Measurements from ENCODE around the gene BAHCC1. TPM values are rescaled to one million over a fixed set of nuclear protein-coding genes. Genes with fewer than 3 reads are reported as not detected.

Gene BAHCC1
- total RNA-seq, 1 donor from 2014 or later = 0.05 TPM

DNA sequence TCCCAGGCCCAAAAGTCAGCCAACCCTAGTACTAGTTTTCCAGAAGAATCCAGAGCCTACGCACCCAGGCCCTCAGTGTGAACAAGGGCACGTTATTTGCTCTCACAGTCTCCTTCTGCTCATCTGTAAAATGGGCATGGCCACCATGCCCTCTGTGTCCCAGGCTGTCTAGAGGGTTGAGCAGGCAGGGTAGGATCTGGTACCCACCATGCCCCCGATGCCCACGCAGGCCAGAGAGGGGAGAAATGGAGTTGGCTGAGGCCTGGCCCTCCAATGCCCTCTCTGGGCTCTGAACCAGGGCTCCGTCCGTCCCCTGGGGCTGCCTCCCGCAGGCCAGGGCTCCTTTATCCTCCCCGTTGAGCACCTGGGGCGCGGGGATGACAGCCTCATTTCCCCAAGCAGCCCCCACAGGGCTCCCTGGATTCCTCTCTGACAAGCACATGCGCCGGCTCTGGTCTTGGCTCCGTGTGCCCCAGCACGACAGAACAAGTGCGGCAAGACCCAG lies 9.1 kb upstream of the BAHCC1 start:
- intact Hi-C loops (cut with micrococcal nuclease) = no loop called here

GRCh38 chr17:81386646-81387099 lies 8.6 kb upstream of the BAHCC1 start:
- intact Hi-C loops (cut with micrococcal nuclease) = loop anchor here (1.0 kb wide), 1 partner anchor 40 kb away; no protein-coding TSS in a partner anchor

DNA sequence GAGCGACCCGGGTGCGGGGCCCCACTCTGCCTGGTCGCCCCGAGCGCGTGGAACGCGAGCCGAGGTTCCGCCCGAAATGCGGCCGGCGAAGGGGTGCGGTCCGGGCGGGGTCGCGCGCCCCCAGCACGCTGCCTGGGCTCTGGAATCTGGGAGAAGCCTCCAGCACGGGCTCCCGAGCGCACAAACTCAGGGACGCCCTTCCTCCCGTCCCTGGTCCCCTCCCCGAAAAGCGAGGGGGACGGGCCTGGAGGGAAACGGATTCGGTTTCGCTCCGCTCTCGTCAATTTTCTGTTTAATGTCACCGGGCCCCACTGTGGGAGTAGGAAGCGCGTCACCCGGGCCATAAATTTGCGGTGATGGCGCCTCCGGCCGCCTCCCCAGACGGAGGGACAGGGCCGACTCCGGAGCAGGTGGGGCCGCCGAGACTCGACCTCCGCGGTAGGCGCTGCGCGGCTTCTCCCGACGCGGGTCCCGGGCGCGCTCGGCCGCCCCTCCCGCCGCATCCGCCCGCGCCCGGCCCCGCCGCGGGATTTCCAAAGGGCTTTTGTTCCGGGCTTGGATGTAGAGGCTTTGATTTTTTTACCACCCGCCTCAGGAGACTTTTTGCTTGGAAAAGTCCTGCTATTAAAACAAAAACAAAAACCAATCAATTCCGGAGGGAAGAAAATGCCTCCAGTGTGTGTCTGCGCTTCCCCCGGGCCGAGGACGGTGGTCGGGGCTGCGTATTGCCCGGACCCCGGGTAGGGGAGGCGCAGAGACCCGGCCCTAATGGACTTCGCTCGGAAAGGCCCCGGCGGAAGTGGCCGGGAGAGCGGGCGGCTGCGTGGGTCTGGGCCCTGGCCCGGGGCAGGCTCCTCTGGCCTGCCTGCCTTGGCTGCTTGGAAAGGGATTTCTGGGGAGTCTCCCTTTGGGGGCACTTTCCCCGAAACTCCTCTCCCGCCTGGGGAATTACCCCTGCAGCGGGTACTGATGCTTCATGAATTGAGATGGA lies 7.9 kb upstream of the BAHCC1 start:
- intact Hi-C loops (cut with micrococcal nuclease) = loop anchor here (1.0 kb wide), 1 partner anchor 41 kb away; no protein-coding TSS in a partner anchor

DNA sequence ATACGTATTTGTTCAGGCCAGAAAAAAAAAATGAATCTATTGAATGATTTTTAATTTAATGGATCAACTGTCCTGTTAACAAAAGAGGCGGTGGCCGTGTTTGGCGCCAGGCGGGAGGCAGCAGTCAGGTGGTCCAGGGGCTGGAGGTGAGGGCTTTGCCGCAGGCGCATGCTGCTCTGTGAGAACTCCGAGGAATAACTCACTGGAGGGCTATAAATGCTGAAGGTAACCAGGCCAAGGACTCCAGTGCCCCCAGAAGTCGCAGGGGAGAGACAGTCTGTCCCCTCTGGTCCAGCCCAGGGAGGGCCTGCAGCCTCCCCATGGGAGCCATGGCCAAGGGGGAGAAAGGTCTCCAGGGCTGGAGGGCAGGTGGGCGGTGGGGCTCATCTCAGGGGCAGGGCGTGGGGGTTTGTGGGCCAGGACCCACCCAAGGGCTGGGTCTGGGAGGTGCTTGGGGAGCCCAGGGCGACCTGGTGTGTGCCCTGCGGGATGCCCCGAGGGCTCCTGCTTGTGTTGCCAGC lies 7.1 kb upstream of the BAHCC1 start:
- intact Hi-C loops (cut with micrococcal nuclease) = no loop called here

GRCh38 chr17:81388612-81389367 lies 6.5 kb upstream of the BAHCC1 start:
- intact Hi-C loops (cut with micrococcal nuclease) = no loop called here

GRCh38 chr17:81389585-81389984 lies 5.7 kb upstream of the BAHCC1 start:
- intact Hi-C loops (cut with micrococcal nuclease) = no loop called here

GRCh38 chr17:81390029-81390872 lies 5.0 kb upstream of the BAHCC1 start:
- intact Hi-C loops (cut with micrococcal nuclease) = no loop called here

DNA sequence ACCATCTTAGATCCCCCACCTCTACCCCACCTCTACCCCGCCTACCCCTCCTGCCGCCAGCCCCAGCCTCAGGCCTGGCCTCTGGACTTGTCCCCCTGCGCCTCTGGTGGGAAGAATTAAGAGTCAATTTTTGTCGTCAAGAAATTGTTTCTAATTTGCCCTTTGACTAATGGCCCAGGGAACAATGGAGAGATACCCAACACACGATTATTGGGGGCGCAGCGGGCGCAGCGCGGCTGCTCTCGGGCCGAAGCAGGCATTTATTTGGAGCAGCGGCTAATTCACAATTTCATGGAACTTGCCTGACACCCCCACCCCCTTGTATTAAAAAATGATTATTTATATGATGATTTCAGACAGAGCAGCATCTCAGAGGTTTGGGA lies 4.4 kb upstream of the BAHCC1 start:
- intact Hi-C loops (cut with micrococcal nuclease) = no loop called here

GRCh38 chr17:81391293-81391935 lies 3.8 kb upstream of the BAHCC1 start:
- intact Hi-C loops (cut with micrococcal nuclease) = no loop called here

DNA sequence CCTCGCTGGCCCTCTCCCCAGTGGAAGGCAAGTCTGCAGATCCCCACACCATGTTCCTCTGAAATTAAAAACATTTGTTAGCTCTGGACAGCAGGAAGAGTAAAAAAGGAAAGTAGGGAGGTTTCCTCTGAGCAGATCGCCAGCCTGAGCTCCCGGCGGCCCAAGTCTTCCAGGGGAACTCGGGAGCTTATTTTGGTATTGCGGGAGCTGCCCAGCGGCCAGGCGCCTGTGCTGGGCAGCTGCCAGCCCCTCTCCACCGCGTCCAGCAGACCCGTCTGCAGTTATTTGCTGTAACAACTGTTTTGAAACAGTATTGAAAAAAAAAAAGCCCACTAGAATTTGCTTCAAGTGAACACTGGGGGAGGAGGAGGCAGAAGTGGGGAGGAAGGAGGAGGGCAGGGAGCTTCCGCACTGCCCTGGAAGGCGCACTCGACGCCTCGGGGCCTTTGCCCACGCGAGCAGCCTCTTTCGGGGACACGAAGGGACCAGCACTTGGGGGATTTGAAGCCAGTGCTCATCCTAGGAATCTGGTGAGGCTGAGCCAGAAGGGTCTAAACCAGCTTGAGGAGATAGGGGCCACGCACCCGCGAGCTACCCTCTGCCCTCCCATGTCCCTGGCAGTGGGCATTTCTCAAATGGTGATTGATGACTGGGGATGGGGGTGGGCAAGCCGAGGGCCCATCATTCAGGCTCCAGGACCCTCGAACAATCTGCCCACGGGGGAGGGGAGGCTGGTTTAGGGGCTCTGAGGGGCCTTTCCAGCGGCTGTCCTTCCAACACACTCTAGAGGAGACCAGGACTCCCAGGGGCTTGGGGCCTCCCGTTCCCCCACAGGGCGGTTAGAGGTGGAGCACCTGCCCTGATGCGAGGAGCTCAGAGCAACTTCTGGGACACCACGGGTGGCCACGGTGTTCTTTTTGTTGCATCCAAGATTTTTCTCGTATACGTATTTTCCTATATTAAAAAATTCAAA lies 3.0 kb upstream of the BAHCC1 start:
- intact Hi-C loops (cut with micrococcal nuclease) = no loop called here

DNA sequence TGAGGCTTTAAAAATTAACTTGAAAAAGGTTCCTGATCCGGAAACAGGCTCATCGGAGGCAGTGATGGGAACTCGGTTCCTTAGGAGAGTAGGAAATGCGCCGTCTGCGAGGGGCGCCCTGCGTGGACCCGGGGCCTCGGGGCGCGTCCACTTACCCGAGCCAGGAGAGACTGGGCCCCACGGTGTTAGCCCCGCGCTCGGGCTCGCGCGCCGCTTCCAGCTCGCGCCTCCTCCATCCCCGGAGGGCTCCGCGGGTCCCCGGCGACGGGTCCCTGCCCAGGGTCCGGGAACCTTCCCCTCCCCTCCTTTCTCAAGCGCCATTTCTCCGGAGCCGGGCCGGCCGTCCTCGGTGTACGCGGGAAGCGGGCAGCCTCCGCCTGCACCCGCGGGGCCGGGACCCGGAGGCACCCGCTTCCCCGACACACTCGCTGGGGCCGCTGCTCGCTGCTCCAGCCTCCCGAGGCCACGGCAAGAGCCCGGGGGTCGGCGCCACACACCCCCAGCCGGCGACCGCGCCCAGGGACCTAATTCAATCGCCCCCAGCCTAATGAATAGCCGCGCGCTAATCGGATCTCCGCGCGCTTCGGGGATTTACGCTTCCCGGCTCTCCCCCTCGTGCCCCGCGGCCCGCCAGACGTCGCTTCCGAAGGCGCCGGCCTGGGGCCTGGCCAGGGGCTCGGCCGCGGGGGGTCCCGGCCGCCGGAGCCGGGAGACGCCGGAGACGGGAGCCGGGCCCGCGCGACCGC lies 2.2 kb upstream of the BAHCC1 start:
- intact Hi-C loops (cut with micrococcal nuclease) = no loop called here

- intact Hi-C loops (cut with micrococcal nuclease) = loop anchor here (2.0 kb wide), 2 partner anchors 35 to 91 kb away; no protein-coding TSS in a partner anchor
Observed at GRCh38 chr17:81393684-81394376, 1.4 kb upstream of the BAHCC1 start.

GRCh38 chr17:81394377-81394920 lies 808 bp upstream of the BAHCC1 start:
- intact Hi-C loops (cut with micrococcal nuclease) = loop anchor here (2.0 kb wide), 2 partner anchors 34 to 90 kb away; no protein-coding TSS in a partner anchor

DNA sequence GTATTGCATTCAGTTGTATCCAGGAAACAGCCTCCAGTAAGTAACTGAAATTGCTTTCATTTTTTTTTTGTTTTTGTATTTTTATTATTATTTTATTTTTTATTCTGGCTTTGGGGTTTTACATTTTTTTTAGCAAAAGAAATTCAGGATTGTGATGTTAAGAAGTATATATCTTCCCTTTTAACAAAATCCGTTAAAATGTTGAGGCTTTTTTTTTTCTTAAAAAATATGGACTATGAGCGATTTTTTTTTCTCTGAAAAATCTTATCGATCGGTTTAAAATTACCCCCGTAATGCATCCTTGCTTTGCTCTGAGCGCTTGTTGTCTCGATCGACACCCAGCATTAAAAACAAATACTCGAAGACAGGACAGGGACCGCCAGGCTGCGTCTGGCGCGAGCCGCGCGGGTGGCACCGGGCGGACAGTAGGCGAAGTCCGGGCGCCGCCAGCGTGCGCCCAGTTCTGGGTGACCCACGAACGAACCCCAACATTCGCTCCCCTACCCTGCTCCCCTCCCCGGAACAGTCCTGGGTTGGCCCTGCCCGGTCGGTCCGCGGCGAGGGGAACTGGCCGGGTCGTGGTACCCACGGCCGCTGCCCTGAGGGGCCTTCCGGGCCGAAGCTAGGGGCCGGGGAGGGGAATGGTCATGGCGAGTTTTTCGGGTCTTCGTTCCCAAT lies 482 bp downstream of the BAHCC1 start:
- intact Hi-C loops (cut with micrococcal nuclease) = loop anchor here (1.0 to 5.0 kb wide), 5 partner anchors 33 to 1593 kb away; partner anchors contain the start of gene ACTG1

GRCh38 chr17:81396278-81396721 lies 1.0 kb downstream of the BAHCC1 start:
- intact Hi-C loops (cut with micrococcal nuclease) = loop anchor here (2.0 to 5.0 kb wide), 2 partner anchors 117 to 1594 kb away; partner anchors contain the start of gene ACTG1

- intact Hi-C loops (cut with micrococcal nuclease) = loop anchor here (2.0 to 5.0 kb wide), 2 partner anchors 116 to 1595 kb away; partner anchors contain the start of gene ACTG1
Observed at GRCh38 chr17:81396722-81397313, 1.6 kb downstream of the BAHCC1 start.

Measured in T-helper 1 cell treated with Interleukin-12 subunit alpha and Interleukin-12 subunit beta and Interleukin-4 antibody, amounts not matched to agents 30 ng/mL and 1 ng/mL, for 36 hours (primary cell).